Stimulated activated CD8-positive, alpha-beta memory T cell treated with anti-CD3 and anti-CD28 coated beads, Interleukin-2, amount 100 ng/mL, for 48 hours (primary cell): ENCODE data around the gene TNFAIP8L1.
A peak's percentile ranks its signal among the peaks of the same experiment; 100 is the strongest.
"Not testable (repeated sequence)": the region's sequence is repeated elsewhere in the genome, so short reads cannot be mapped to it uniquely, and the experiment has no call there.

Experiments used
- DNase-seq, 2 donors: peaks; one replicate each; pipeline ENCODE4 v3.0.0-alpha.2; 2020; ENCODE audit warnings: low read depth in 2 of 2

Gene TNFAIP8L1

GRCh38 chr19:4638828-4639530, at the start of gene TNFAIP8L1:
TSS of gene TNFAIP8L1 (plus strand) at chr19:4639516. CDS start at chr19:4651870, 12,354 bp downstream.
- peak; percentile 98 to 100 for DNase-seq

- DNase-seq, result no peak
Observed at GRCh38 chr19:4589579-4590410, 49.5 kb upstream of the TNFAIP8L1 start.

GRCh38 chr19:4590559-4590958, 48.8 kb upstream of the TNFAIP8L1 start:
- no peak for DNase-seq

GRCh38 chr19:4591320-4591719, 48.0 kb upstream of the TNFAIP8L1 start:
- DNase-seq, result no peak

- DNase-seq, result no peak
Observed at GRCh38 chr19:4592445-4592844, 46.9 kb upstream of the TNFAIP8L1 start.

GRCh38 chr19:4593409-4593851, 45.9 kb upstream of the TNFAIP8L1 start:
- no peak for DNase-seq

GRCh38 chr19:4594201-4594600, 45.1 kb upstream of the TNFAIP8L1 start:
- no peak for DNase-seq

GRCh38 chr19:4595158-4595557, 44.2 kb upstream of the TNFAIP8L1 start:
- not testable (repeated sequence) for DNase-seq

GRCh38 chr19:4596033-4596904, 43.0 kb upstream of the TNFAIP8L1 start:
- DNase-seq, result no peak

GRCh38 chr19:4597278-4597974, 41.9 kb upstream of the TNFAIP8L1 start:
- DNase-seq, result no peak

GRCh38 chr19:4597975-4598671, 41.2 kb upstream of the TNFAIP8L1 start:
- peak in 1 of 2 donors; percentile 56 for DNase-seq

- DNase-seq, result no peak
Observed at GRCh38 chr19:4598712-4599111, 40.6 kb upstream of the TNFAIP8L1 start.

- DNase-seq, result no peak
Observed at GRCh38 chr19:4600082-4600481, 39.2 kb upstream of the TNFAIP8L1 start.

- no peak for DNase-seq
Observed at GRCh38 chr19:4600893-4601292, 38.4 kb upstream of the TNFAIP8L1 start.

GRCh38 chr19:4602173-4602788, 37.0 kb upstream of the TNFAIP8L1 start:
- no peak for DNase-seq

- DNase-seq, result no peak
Observed at GRCh38 chr19:4602915-4603314, 36.4 kb upstream of the TNFAIP8L1 start.

- no peak for DNase-seq
Observed at GRCh38 chr19:4604912-4605311, 34.4 kb upstream of the TNFAIP8L1 start.

- no peak for DNase-seq
Observed at GRCh38 chr19:4606181-4606580, 33.1 kb upstream of the TNFAIP8L1 start.

- DNase-seq, result no peak
Observed at GRCh38 chr19:4606921-4607678, 32.2 kb upstream of the TNFAIP8L1 start.
